GM12878 (cell line): ENCODE data around the gene PON3. TPM values are rescaled to one million over a fixed set of nuclear protein-coding genes. Genes with fewer than 3 reads are reported as not detected.
"Not testable (repeated sequence)": the region's sequence is repeated elsewhere in the genome, so short reads cannot be mapped to it uniquely, and the experiment has no call there.

Experiments
- ATAC-seq: fragments of 200-7000 bp; cut with Tn5 transposase; 3 replicates; pipeline ENCODE4 v1.9.1; 2020; ENCODE audit warnings: mild to moderate bottlenecking, moderate library complexity
- BruUV-seq: library from RNA; stranded (reverse); fragments of 400-500 nt; replicated peaks from 2 replicates; lab custom pipeline; 2021; lab: Mats Ljungman, UMichigan
- CTCF ChIA-PET: fragments of 300-600 bp; sonication (Branson Sonifier 250); formaldehyde crosslinking; extraction: SDS; loops from one replicate; lab custom pipeline; 2021; ENCODE audit warnings: inconsistent platforms; lab: Yijun Ruan, JAX
- POLR2A ChIA-PET: fragments of 350-600 bp; formaldehyde crosslinking; extraction: SDS; loops from one replicate; lab custom pipeline; 2021; ENCODE audit warnings: inconsistent platforms; lab: Charles Lee
- RAD21 ChIA-PET: fragments of 300-600 bp; sonication (Branson Sonifier 250); formaldehyde crosslinking; loops from one replicate; lab custom pipeline; 2023; ENCODE audit warnings: antibody characterized with exemption; ENCODE audit not compliant: unreplicated experiment; lab: Charles Lee
- SMC1A ChIA-PET: fragments of 300-600 bp; sonication (Branson Sonifier 250); formaldehyde crosslinking; loops from one replicate; lab custom pipeline; 2023; ENCODE audit not compliant: unreplicated experiment, uncharacterized antibody; lab: Charles Lee
- DNase-seq: peaks from one replicate; pipeline ENCODE4 v3.0.0-alpha.2; 2011; ENCODE audit warnings: low read depth, low spot score
- FAIRE-seq: peaks from 3 replicates; lab custom pipeline; 2011; peaks lifted over from hg19 to GRCh38; lab: Jason Lieb, UNC
- H2AFZ ChIP-seq: 2 replicates; pipeline ENCODE4 v1.6.0; 2011; ENCODE audit warnings: low read depth, low read length, control low read depth; ENCODE audit not compliant: control insufficient read depth
- H3K27ac ChIP-seq: 2 replicates; pipeline ENCODE4 v1.5.1; 2011; ENCODE audit warnings: control low read depth; ENCODE audit not compliant: control insufficient read depth, insufficient read depth
- H3K27me3 ChIP-seq, 2 experiments: replicated peaks in 1 of 2; 2 replicates each; pipeline versions ENCODE4 v1.6.0 to v1.6.1; 2011; ENCODE audit warnings: low read length in 1 of 2; ENCODE audit not compliant: control insufficient read depth in 2 of 2, insufficient read depth in 2 of 2
- H3K36me3 ChIP-seq, 2 experiments: 2 replicates each; pipeline ENCODE4 v1.5.1; 2011; ENCODE audit warnings: low read length in 1 of 2; ENCODE audit not compliant: control insufficient read depth in 2 of 2, insufficient read depth in 2 of 2
- H3K4me1 ChIP-seq: 2 replicates; pipeline ENCODE4 v1.6.1; 2011; ENCODE audit warnings: mild to moderate bottlenecking, low read length, moderate library complexity, mixed read lengths; ENCODE audit not compliant: control insufficient read depth, insufficient read depth
- H3K4me2 ChIP-seq: 2 replicates; pipeline ENCODE4 v1.6.0; 2011; ENCODE audit warnings: control low read depth; ENCODE audit not compliant: control insufficient read depth, insufficient read depth
- H3K4me3 ChIP-seq: fragments of 200-600 bp; sonication (generic); 2 replicates; pipeline ENCODE4 v1.5.1; 2016
- H3K79me2 ChIP-seq: 2 replicates; pipeline ENCODE4 v1.6.0; 2011; ENCODE audit warnings: low read length; ENCODE audit not compliant: control insufficient read depth, insufficient read depth
- H3K9ac ChIP-seq: 2 replicates; pipeline ENCODE4 v1.8.0; 2011; ENCODE audit warnings: low read length, control low read depth, mixed read lengths; ENCODE audit not compliant: control insufficient read depth, insufficient read depth
- H3K9me3 ChIP-seq: replicated peaks from 3 replicates; pipeline ENCODE4 v1.5.1; 2011; ENCODE audit warnings: mild to moderate bottlenecking, low read length; ENCODE audit not compliant: control insufficient read depth, insufficient read depth
- H4K20me1 ChIP-seq: 2 replicates; pipeline ENCODE4 v1.6.0; 2011; ENCODE audit not compliant: control insufficient read depth, insufficient read depth
- RAD21 ChIP-seq: IDR thresholded peaks from 2 replicates; pipeline ENCODE4 v1.6.1; 2011; ENCODE audit warnings: mild to moderate bottlenecking, low read depth, low read length, moderate library complexity; ENCODE audit not compliant: insufficient read depth
- ZBTB11 ChIP-seq: fragments of 450-650 bp; formaldehyde crosslinking; IDR thresholded peaks from 2 replicates; pipeline ENCODE4 v1.5.0; 2022; ENCODE audit warnings: mild to moderate bottlenecking, missing genetic modification characterization
- WGBS: methylation state at CpG from one replicate; pipeline ENCODE4 v1.1.6; 2016; ENCODE audit warnings: low lambda C conversion rate; ENCODE audit not compliant: insufficient replicate concordance, insufficient coverage; ENCODE audit errors: missing lambda C conversion rate; 5-methylcytosine and 5-hydroxymethylcytosine counted together
- in situ Hi-C: fragments of 300-500 bp; cut with MboI; formaldehyde crosslinking; loops from 9 replicates; pipeline ENCODE4 v1.14.3; 2018; ENCODE audit warnings: mixed read lengths
- intact Hi-C: fragments of 100-400 bp; cut with micrococcal nuclease; formaldehyde crosslinking; loops from one replicate; pipeline ENCODE4 v1.14.2; 2022; ENCODE audit not compliant: unreplicated experiment
- polyA plus RNA-seq, 11 experiments: library from polyadenylated mRNA; depleted of rRNA in 4 of 11; unstranded in 6 of 11; stranded (reverse) in 5 of 11; fragments of >200 nt; fragmentation: Nextera tagmentation in 4 of 11; fragmentation: Illumina TruSeq in 1 of 11; extraction: Ambion mirVana in 4 of 11; extraction: Trizol in 1 of 11; gene quantifications; 1 replicate in 1 of 11; 2 replicates in 10 of 11; pipeline versions ENCODE4 v1.2.1 to v1.2.3, GENCODE V29; 2011 to 2016; ENCODE audit warnings: inconsistent platforms in 2 of 11, missing spikeins in 2 of 11, low read depth in 1 of 11
- total RNA-seq, 4 experiments: library from RNA; depleted of rRNA in 3 of 4; stranded (reverse); fragments of >200 nt in 3 of 4; fragmentation: Illumina TruSeq in 1 of 4; extraction: Trizol in 1 of 4; gene quantifications; 2 replicates each; pipeline versions ENCODE4 v1.2.1 to v1.2.3, GENCODE V29; 2013 to 2021

The PON3 gene
- total and polyA plus RNA-seq, 10 of the 15 experiments (the other 5 are each of a cell fraction or from before 2014, with no cell fraction given): 0.45 to 2.0 (median 0.91) TPM

GRCh38 chr7:95389516-95389915, 6.7 kb downstream of the PON3 start (continued):
- TF ChIP-seq ZBTB11 (CRISPR knock-in tag) (no peak), RAD21 (no peak)

GRCh38 chr7:95379457-95379856, 16.7 kb downstream of the PON3 start:
- in situ Hi-C loops, SMC1A ChIA-PET, H2AFZ ChIP-seq, H3K4me2 ChIP-seq, H3K79me2 ChIP-seq, CTCF ChIA-PET, FAIRE-seq, ATAC-seq, RAD21 ChIA-PET, H4K20me1 ChIP-seq, intact Hi-C loops, H3K36me3 ChIP-seq, BruUV-seq, H3K4me1 ChIP-seq, H3K4me3 ChIP-seq, H3K9me3 ChIP-seq, H3K27ac ChIP-seq, POLR2A ChIA-PET, DNase-seq, H3K27me3 ChIP-seq, H3K9ac ChIP-seq: not testable (repeated sequence)
- 34% methylated on average over 10 of the region's 10 CpGs for WGBS
